B cell (primary cell): ENCODE results near the gene LRG1. TPM values are rescaled to one million over a fixed set of nuclear protein-coding genes. Genes with fewer than 3 reads are reported as not detected.

ENCODE experiments used
- ATAC-seq: fragments of 200-7000 bp; cut with Tn5 transposase; one replicate; pipeline ENCODE4 v1.10.0; 2021; ENCODE audit warnings: low read depth, mild to moderate bottlenecking, moderate number of reproducible peaks, moderate library complexity
- CTCF ChIA-PET: fragments of 350-600 bp; sonication (Branson Sonifier 250); formaldehyde crosslinking; loops from one replicate; lab custom pipeline; 2021; ENCODE audit warnings: antibody characterized with exemption, inconsistent platforms; lab: Charles Lee
- POLR2A ChIA-PET: fragments of 350-600 bp; sonication (Branson Sonifier 250); formaldehyde crosslinking; loops from one replicate; lab custom pipeline; 2021; ENCODE audit warnings: antibody characterized with exemption; lab: Charles Lee
- DNase-seq: peaks from one replicate; pipeline ENCODE4 v3.0.0; 2013
- H2AFZ ChIP-seq: 2 replicates; pipeline ENCODE4 v1.6.1; 2012; ENCODE audit warnings: mild to moderate bottlenecking, low read depth, low read length; ENCODE audit not compliant: insufficient read depth, poor library complexity, severe bottlenecking
- H3K27ac ChIP-seq, 2 donors: 1 replicate in 1 of 2; 2 replicates in 1 of 2; pipeline ENCODE4 v1.5.1; 2012 to 2013; ENCODE audit warnings: low read length in 2 of 2, mild to moderate bottlenecking in 2 of 2, moderate library complexity in 1 of 2
- H3K27me3 ChIP-seq, 4 experiments: fragments of 200-600 bp in 1 of 4; sonication (generic) in 1 of 4; replicated peaks in 1 of 4; 1 replicate in 2 of 4; 2 replicates in 2 of 4; pipeline versions ENCODE4 v1.6.1 to v1.7.0; 2013 to 2016; ENCODE audit warnings: low read length in 3 of 4, mild to moderate bottlenecking in 2 of 4, mixed read lengths in 1 of 4, moderate library complexity in 1 of 4; ENCODE audit not compliant: insufficient read depth in 4 of 4, control insufficient read depth in 3 of 4; ENCODE audit errors: control extremely low read depth in 1 of 4
- H3K36me3 ChIP-seq, 2 experiments: replicated peaks in 1 of 2; 1 replicate in 1 of 2; 2 replicates in 1 of 2; pipeline versions ENCODE4 v1.6.1 to v1.7.1; 2013; ENCODE audit warnings: low read length in 1 of 2; ENCODE audit not compliant: insufficient read depth in 2 of 2, control insufficient read depth in 1 of 2; ENCODE audit errors: control extremely low read depth in 1 of 2, extremely low read depth in 1 of 2
- H3K4me1 ChIP-seq, 2 donors: fragments of 200-600 bp in 1 of 2; sonication (generic) in 1 of 2; 1 replicate in 1 of 2; 2 replicates in 1 of 2; pipeline versions ENCODE4 v1.5.1 to v1.6.1; 2013 to 2017; ENCODE audit warnings: low read length in 2 of 2; ENCODE audit not compliant: control insufficient read depth in 2 of 2, insufficient read depth in 2 of 2
- H3K4me2 ChIP-seq: replicated peaks from 2 replicates; pipeline ENCODE3; 2012; ENCODE audit warnings: mild to moderate bottlenecking, low read depth, low read length; ENCODE audit not compliant: poor library complexity, severe bottlenecking
- H3K4me3 ChIP-seq, 5 experiments: fragments of 200-600 bp in 1 of 5; sonication (generic) in 1 of 5; 1 replicate in 3 of 5; 2 replicates in 2 of 5; pipeline versions ENCODE4 v1.5.1 to v1.7.0; 2011 to 2016; ENCODE audit warnings: low read length in 4 of 5, mild to moderate bottlenecking in 4 of 5, low read depth in 2 of 5, control low read depth in 1 of 5, moderate library complexity in 1 of 5; ENCODE audit not compliant: insufficient read depth in 1 of 5; ENCODE audit errors: control extremely low read depth in 1 of 5, extremely low read depth in 1 of 5
- H3K79me2 ChIP-seq: fragments of 200-600 bp; sonication (generic); one replicate; pipeline ENCODE4 v1.6.0; 2016; ENCODE audit warnings: low read length; ENCODE audit not compliant: control insufficient read depth, insufficient read depth
- H3K9ac ChIP-seq: fragments of 200-600 bp; sonication (generic); 2 replicates; pipeline ENCODE4 v1.6.1; 2017; ENCODE audit warnings: mild to moderate bottlenecking, low read length, moderate library complexity
- H3K9me3 ChIP-seq, 3 donors: one replicate each; pipeline versions ENCODE4 v1.6.1 to v1.7.1; 2013; ENCODE audit warnings: low read length in 2 of 3; ENCODE audit not compliant: control insufficient read depth in 2 of 3, insufficient read depth in 1 of 3; ENCODE audit errors: control extremely low read depth in 1 of 3
- H4K20me1 ChIP-seq: 2 replicates; pipeline ENCODE4 v1.6.0; 2012; ENCODE audit warnings: mild to moderate bottlenecking, low read length; ENCODE audit not compliant: insufficient read depth, control insufficient read depth, poor library complexity, severe bottlenecking
- H3K27ac Mint-ChIP-seq: one replicate; pipeline ENCODE4 v1.8.0; 2021; ENCODE audit warnings: mixed read lengths
- H3K27me3 Mint-ChIP-seq: one replicate; pipeline ENCODE4 v1.8.0; 2021; ENCODE audit warnings: mixed read lengths
- H3K4me1 Mint-ChIP-seq: one replicate; pipeline ENCODE4 v1.8.0; 2021; ENCODE audit warnings: mixed read lengths
- H3K4me3 Mint-ChIP-seq: one replicate; pipeline ENCODE4 v1.8.0; 2021; ENCODE audit warnings: mixed read lengths
- H3K9me3 Mint-ChIP-seq: one replicate; pipeline ENCODE4 v1.8.0; 2022; ENCODE audit warnings: mixed read lengths; ENCODE audit not compliant: insufficient read depth
- CTCF ChIP-seq: fragments of 200-600 bp; IDR thresholded peaks from one replicate; pipeline ENCODE4 v1.8.0; 2022; ENCODE audit warnings: antibody characterized with exemption, mild to moderate bottlenecking
- EZH2 ChIP-seq: IDR thresholded peaks from 2 replicates; pipeline ENCODE4 v1.6.1; 2012; ENCODE audit warnings: borderline replicate concordance, low read depth, mild to moderate bottlenecking, moderate library complexity, low read length; ENCODE audit not compliant: insufficient read depth, poor library complexity, severe bottlenecking
- whole genome bisulfite sequencing: methylation state at CpG from one replicate; pipeline ENCODE4 v1.1.5; 2013; ENCODE audit warnings: missing lambda C conversion rate; ENCODE audit not compliant: insufficient coverage; 5-methylcytosine and 5-hydroxymethylcytosine counted together
- intact Hi-C: fragments of 100-400 bp; cut with micrococcal nuclease; formaldehyde crosslinking; loops from one replicate; pipeline ENCODE4 v1.10.0; 2022
- polyA plus RNA-seq: library from polyadenylated mRNA; depleted of rRNA; stranded (reverse); fragments of >200 nt; gene quantifications from 2 replicates; pipeline ENCODE4 v1.2.3, GENCODE V29; 2012
- total RNA-seq, 2 donors: library from RNA; stranded (reverse); fragments of 120-200 nt in 1 of 2; gene quantifications; 1 replicate in 1 of 2; 2 replicates in 1 of 2; pipeline versions ENCODE4 v1.2.3 to v1.2.4, GENCODE V29; 2013 to 2022

Gene LRG1
- total and polyA plus RNA-seq, 2 donors (not counting 1 experiment from before 2014, with no cell fraction given), result 0.21 to 0.27 TPM

- no peaks in the 10 kb centered on the region for H3K36me3 ChIP-seq
- Mint-ChIP-seq H3K4me1 (no peaks in the 10 kb centered on the region), H3K27me3 (peaks cover 13% of the 10 kb centered on the region), H3K4me3 (no peak overlapping the region), H3K27ac (no peak overlapping the region), H3K9me3 (no peaks in the 10 kb centered on the region)
- no peaks in the 10 kb centered on the region for H3K4me1 ChIP-seq
- H2AFZ ChIP-seq, result no peak overlapping the region
- no peak overlapping the region for H3K4me2 ChIP-seq
- no peaks in the 10 kb centered on the region for H3K27me3 ChIP-seq
- ATAC-seq, result no peak
- H3K27ac ChIP-seq, result no peak overlapping the region
- no peaks in the 10 kb centered on the region for H4K20me1 ChIP-seq
- no peak overlapping the region for H3K4me3 ChIP-seq
- WGBS, result 94% methylated on average over 17 of the region's 18 CpGs
- intact Hi-C loops, result no loop called here
- ChIA-PET POLR2A (no interaction called here), CTCF (interaction anchor here (0.8 kb wide), 1 partner anchor 480 kb away, joined by 4 read pairs; no protein-coding TSS in a partner anchor)
- H3K9me3 ChIP-seq, result peaks cover 0 to 5% (median 0%) of the 10 kb centered on the region in 3 donors
- no peak for DNase-seq
- H3K79me2 ChIP-seq, result no peaks in the 10 kb centered on the region
- TF ChIP-seq EZH2, result no peak
- no peak for TF ChIP-seq CTCF
- no peak overlapping the region for H3K9ac ChIP-seq
Measured at GRCh38 chr19:4550018-4550417, 10.2 kb upstream of the LRG1 start.

DNA sequence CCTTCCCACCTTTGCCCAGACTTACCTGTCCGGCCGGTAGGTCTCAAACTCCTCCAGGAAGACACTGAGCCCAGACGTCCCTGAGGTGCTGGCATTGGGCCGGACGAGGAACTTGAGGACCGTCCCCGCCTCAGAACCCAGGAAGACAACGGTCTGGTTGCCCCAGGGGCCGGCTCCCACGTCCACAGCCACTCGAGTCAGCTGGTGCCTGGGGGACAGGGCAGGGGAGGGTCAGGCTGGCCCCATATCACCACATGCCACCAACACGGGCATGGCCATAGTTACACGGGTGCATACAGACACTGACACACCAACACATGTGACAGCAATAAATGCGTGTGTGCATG is 8.4 kb upstream of the LRG1 start:
- H3K4me1 Mint-ChIP-seq, result no peaks in the 10 kb centered on the region
- no peak overlapping the region for H3K27ac Mint-ChIP-seq
- no peaks in the 10 kb centered on the region for H3K79me2 ChIP-seq
- no peak overlapping the region for H3K4me3 ChIP-seq
- H3K9ac ChIP-seq, result no peak overlapping the region
- H3K36me3 ChIP-seq, result no peaks in the 10 kb centered on the region
- no peaks in the 10 kb centered on the region for H3K4me1 ChIP-seq
- H4K20me1 ChIP-seq, result no peaks in the 10 kb centered on the region
- DNase-seq, result no peak
- TF ChIP-seq EZH2 (no peak), CTCF (no peak)
- H2AFZ ChIP-seq, result no peak overlapping the region
- no peak overlapping the region for H3K4me2 ChIP-seq
- no peak overlapping the region for H3K4me3 Mint-ChIP-seq
- no peaks in the 10 kb centered on the region for H3K27me3 ChIP-seq
- WGBS, result 88% methylated on average over 14 of the region's 14 CpGs
- H3K9me3 ChIP-seq, result peaks cover 0 to 5% (median 0%) of the 10 kb centered on the region in 3 donors
- no peak overlapping the region for H3K27ac ChIP-seq
- ATAC-seq, result no peak
- no peaks in the 10 kb centered on the region for H3K9me3 Mint-ChIP-seq
- ChIA-PET CTCF (interaction anchor here (2.1 kb wide), 1 partner anchor 89 kb away, joined by 7 read pairs; no protein-coding TSS in a partner anchor), POLR2A (no interaction called here)
- H3K27me3 Mint-ChIP-seq, result peaks cover 8% of the 10 kb centered on the region
- intact Hi-C loops, result no loop called here
